Tibial nerve (tissue), 4 donors: ENCODE measurements around the gene SUOX. TPM values are rescaled to one million over a fixed set of nuclear protein-coding genes. Genes with fewer than 3 reads are reported as not detected.
A peak's percentile ranks its signal among the peaks of the same experiment; 100 is the strongest.

Experiments used
- DNase-seq, 2 donors: peaks; one replicate each; pipeline ENCODE4 v3.0.0-alpha.2; 2019; ENCODE audit warnings: low spot score in 2 of 2
- H3K27ac ChIP-seq, 4 donors: fragments of 200-600 bp; sonication (generic) in 3 of 4; one replicate each; pipeline ENCODE4 v1.5.1; 2017 to 2019; ENCODE audit warnings: mild to moderate bottlenecking in 1 of 4
- H3K27me3 ChIP-seq, 2 donors: fragments of 200-600 bp; sonication (generic) in 1 of 2; one replicate each; pipeline versions ENCODE4 v1.5.1 to v1.6.0; 2017 to 2019
- H3K36me3 ChIP-seq, 3 donors: fragments of 200-600 bp; sonication (generic); one replicate each; pipeline ENCODE4 v1.5.1; 2018 to 2019
- H3K4me1 ChIP-seq, 4 donors: fragments of 200-600 bp; sonication (generic) in 3 of 4; one replicate each; pipeline ENCODE4 v1.5.1; 2017 to 2019
- H3K4me3 ChIP-seq, 4 donors: fragments of 200-600 bp; sonication (generic) in 3 of 4; one replicate each; pipeline ENCODE4 v1.5.1; 2017 to 2019; ENCODE audit warnings: mild to moderate bottlenecking in 1 of 4, moderate library complexity in 1 of 4
- H3K9me3 ChIP-seq, 4 donors: fragments of 200-600 bp; sonication (generic) in 3 of 4; one replicate each; pipeline ENCODE4 v1.5.1; 2017 to 2019
- CTCF ChIP-seq, 5 experiments: fragments of 200-600 bp in 3 of 5; fragments of 450-650 bp in 2 of 5; sonication (generic) in 3 of 5; IDR thresholded peaks; one replicate each; pipeline ENCODE4 v1.5.1; 2016 to 2019; ENCODE audit warnings: antibody characterized with exemption in 5 of 5, mild to moderate bottlenecking in 3 of 5, moderate library complexity in 2 of 5
- EP300 ChIP-seq, 2 donors: sonication (generic); formaldehyde crosslinking; IDR thresholded peaks; one replicate each; pipeline ENCODE4 v1.6.1; 2017; ENCODE audit warnings: antibody characterized with exemption in 2 of 2, mild to moderate bottlenecking in 1 of 2
- POLR2A ChIP-seq, 2 donors: fragments of 450-650 bp; IDR thresholded peaks; one replicate each; pipeline ENCODE4 v1.6.1; 2017; ENCODE audit warnings: antibody characterized with exemption in 2 of 2, mild to moderate bottlenecking in 2 of 2, moderate library complexity in 2 of 2
- WGBS, 2 donors: methylation state at CpG; one replicate each; pipeline ENCODE4 v1.1.5; 2018; 5-methylcytosine and 5-hydroxymethylcytosine counted together
- total RNA-seq, 4 donors: library from RNA; depleted of rRNA; stranded (reverse); fragments of >200 nt; gene quantifications; one replicate each; pipeline ENCODE4 v1.1.0, GENCODE V29; 2016

The SUOX gene
- total RNA-seq, 4 donors from 2014 or later = 20.4 to 39.1 (median 28.1) TPM

GRCh38 chr12:56034586-56035332, 37.7 kb downstream of the SUOX start:
- 85% methylated on average over 18 to 20 of the region's 21 CpGs for WGBS, 2 donors
- H3K27me3 ChIP-seq = no peaks in the 10 kb centered on the region
- H3K4me3 ChIP-seq = no peak overlapping the region
- H3K36me3 ChIP-seq = peaks cover 0 to 72% (median 0%) of the 10 kb centered on the region in 3 donors
- DNase-seq = no peak
- H3K9me3 ChIP-seq = no peaks in the 10 kb centered on the region
- H3K27ac ChIP-seq = no peak overlapping the region
- no peaks in the 10 kb centered on the region for H3K4me1 ChIP-seq
- no peak for TF ChIP-seq POLR2A (IDR thresholded peaks at IDR 0.05)
- TF ChIP-seq CTCF (IDR thresholded peaks at IDR 0.05) = no peak
- no peak for TF ChIP-seq EP300 (IDR thresholded peaks at IDR 0.05)

- Histone ChIP-seq H3K27me3 (no peaks in the 10 kb centered on the region), H3K9me3 (no peaks in the 10 kb centered on the region), H3K4me3 (no peak overlapping the region), H3K36me3 (peaks cover 0 to 63% (median 0%) of the 10 kb centered on the region in 3 donors), H3K27ac (no peak overlapping the region), H3K4me1 (peaks cover 0 to 10% (median 4%) of the 10 kb centered on the region in 4 donors)
- TF ChIP-seq POLR2A (IDR thresholded peaks at IDR 0.05) = no peak
- TF ChIP-seq CTCF (IDR thresholded peaks at IDR 0.05) = no peak
- no peak for TF ChIP-seq EP300 (IDR thresholded peaks at IDR 0.05)
- 77 to 82% methylated on average over 2 of the region's 2 CpGs for WGBS, 2 donors
- DNase-seq = no peak
These were observed 40.1 kb downstream of the SUOX start for GRCh38 chr12:56037161-56037560.

DNA sequence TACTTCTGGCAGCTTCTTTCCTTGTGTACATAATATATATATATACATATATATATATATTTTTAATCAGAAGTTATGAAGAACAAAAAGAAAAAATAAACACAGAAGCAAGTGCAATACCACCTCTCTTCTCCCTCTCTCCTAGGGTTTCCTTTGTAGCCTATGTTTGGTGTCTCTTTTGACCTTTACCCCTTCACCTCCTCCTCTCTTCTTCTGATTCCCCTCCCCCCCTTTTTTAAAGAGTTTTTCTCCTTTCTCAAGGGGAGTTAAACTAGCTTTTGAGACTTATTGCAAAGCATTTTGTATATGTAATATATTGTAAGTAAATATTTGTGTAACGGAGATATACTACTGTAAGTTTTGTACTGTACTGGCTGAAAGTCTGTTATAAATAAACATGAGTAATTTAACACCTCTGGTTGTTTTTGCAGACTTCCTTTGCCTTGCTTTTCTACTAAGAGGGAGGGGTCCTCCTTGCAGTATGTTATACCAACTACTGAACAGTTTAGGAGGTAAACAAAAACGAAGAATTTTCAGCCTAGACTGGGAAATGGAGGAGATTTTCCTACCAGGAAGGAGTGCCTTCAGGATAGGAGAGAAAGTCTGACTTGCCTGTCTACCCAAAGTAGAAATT, 41.1 kb downstream of the SUOX start:
- WGBS, 2 donors = 66 to 73% methylated on average over 2 of the region's 2 CpGs
- Histone ChIP-seq H3K9me3 (no peaks in the 10 kb centered on the region), H3K4me1 (peaks cover 0 to 17% (median 10%) of the 10 kb centered on the region in 4 donors), H3K27me3 (no peaks in the 10 kb centered on the region), H3K4me3 (no peak overlapping the region), H3K36me3 (peaks cover 0 to 57% (median 0%) of the 10 kb centered on the region in 3 donors), H3K27ac (no peak overlapping the region)
- TF ChIP-seq EP300 (IDR thresholded peaks at IDR 0.05) = no peak
- no peak for DNase-seq

- H3K36me3 ChIP-seq = peaks cover 0 to 57% (median 6%) of the 10 kb centered on the region in 3 donors
- H3K27me3 ChIP-seq = no peaks in the 10 kb centered on the region
- TF ChIP-seq EP300 (IDR thresholded peaks at IDR 0.05) (no peak), POLR2A (IDR thresholded peaks at IDR 0.05) (no peak), CTCF (IDR thresholded peaks at IDR 0.05) (no peak)
- WGBS, 2 donors = 94 to 100% methylated on average over 1 of the region's 1 CpG
- H3K4me3 ChIP-seq = no peak overlapping the region
- H3K27ac ChIP-seq = no peak overlapping the region
- peaks cover 0 to 23% (median 16%) of the 10 kb centered on the region in 4 donors for H3K4me1 ChIP-seq
- H3K9me3 ChIP-seq = no peaks in the 10 kb centered on the region
- no peak for DNase-seq
These were observed 43.1 kb downstream of the SUOX start for GRCh38 chr12:56040151-56040550.

DNA sequence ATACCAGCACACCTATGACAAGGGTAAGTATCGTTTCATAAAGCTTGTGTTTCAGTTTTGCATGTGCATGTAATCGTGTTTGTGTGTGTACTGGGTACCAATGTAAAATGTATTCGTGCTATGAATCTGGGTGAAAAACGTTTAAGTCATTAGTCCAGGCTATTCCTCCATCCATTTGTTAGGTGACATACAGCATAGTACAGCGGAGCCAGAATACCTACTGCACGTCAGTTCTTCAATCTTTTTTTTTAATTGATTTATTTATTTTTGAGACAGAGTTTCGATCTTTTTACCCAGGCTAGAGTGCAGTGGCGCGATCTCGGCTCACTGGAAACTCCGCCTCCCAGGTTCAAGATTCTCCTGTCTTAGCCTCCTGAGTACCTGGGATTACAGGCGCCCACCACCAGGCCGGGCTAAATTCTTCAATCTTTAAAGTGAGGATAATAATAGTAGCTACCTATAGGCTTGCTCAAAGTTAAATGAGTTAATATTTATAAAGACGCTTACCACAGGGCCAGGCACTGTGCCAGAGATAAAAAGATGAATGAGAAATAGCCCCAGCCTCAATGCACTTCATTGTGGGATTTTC, 44.0 kb downstream of the SUOX start:
- Histone ChIP-seq H3K9me3 (no peaks in the 10 kb centered on the region), H3K4me3 (peak overlapping the region; percentile 64 to 89 (median 79)), H3K36me3 (peaks cover 0 to 53% (median 6%) of the 10 kb centered on the region in 3 donors), H3K27ac (peak overlapping the region; percentile 85 to 97 (median 92)), H3K4me1 (peaks cover 0 to 23% (median 16%) of the 10 kb centered on the region in 4 donors), H3K27me3 (no peaks in the 10 kb centered on the region)
- WGBS, 2 donors = 59 to 63% methylated on average over 14 of the region's 14 CpGs
- TF ChIP-seq POLR2A (IDR thresholded peaks at IDR 0.05) = no peak
- no peak for TF ChIP-seq CTCF (IDR thresholded peaks at IDR 0.05)
- no peak for TF ChIP-seq EP300 (IDR thresholded peaks at IDR 0.05)
- no peak for DNase-seq
